ENCODE results near the gene RFPL4A.

GRCh38 chr19:55781112-55781511 is 22.2 kb downstream of the RFPL4A start:
- TF ChIP-seq POLR2AphosphoS5 (IDR thresholded peaks at IDR 0.05) = no peak
- TF ChIP-seq, protein P1, sequence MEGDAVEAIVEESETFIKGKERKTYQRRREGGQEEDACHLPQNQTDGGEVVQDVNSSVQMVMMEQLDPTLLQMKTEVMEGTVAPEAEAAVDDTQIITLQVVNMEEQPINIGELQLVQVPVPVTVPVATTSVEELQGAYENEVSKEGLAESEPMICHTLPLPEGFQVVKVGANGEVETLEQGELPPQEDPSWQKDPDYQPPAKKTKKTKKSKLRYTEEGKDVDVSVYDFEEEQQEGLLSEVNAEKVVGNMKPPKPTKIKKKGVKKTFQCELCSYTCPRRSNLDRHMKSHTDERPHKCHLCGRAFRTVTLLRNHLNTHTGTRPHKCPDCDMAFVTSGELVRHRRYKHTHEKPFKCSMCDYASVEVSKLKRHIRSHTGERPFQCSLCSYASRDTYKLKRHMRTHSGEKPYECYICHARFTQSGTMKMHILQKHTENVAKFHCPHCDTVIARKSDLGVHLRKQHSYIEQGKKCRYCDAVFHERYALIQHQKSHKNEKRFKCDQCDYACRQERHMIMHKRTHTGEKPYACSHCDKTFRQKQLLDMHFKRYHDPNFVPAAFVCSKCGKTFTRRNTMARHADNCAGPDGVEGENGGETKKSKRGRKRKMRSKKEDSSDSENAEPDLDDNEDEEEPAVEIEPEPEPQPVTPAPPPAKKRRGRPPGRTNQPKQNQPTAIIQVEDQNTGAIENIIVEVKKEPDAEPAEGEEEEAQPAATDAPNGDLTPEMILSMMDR (IDR thresholded peaks at IDR 0.05) = no peak
- TF ChIP-seq EP300 (IDR thresholded peaks at IDR 0.05) = no peak
- no peak for TF ChIP-seq POLR2A (IDR thresholded peaks at IDR 0.05)
